ENCODE results near the gene LTBP1.

The LTBP1 gene

DNA sequence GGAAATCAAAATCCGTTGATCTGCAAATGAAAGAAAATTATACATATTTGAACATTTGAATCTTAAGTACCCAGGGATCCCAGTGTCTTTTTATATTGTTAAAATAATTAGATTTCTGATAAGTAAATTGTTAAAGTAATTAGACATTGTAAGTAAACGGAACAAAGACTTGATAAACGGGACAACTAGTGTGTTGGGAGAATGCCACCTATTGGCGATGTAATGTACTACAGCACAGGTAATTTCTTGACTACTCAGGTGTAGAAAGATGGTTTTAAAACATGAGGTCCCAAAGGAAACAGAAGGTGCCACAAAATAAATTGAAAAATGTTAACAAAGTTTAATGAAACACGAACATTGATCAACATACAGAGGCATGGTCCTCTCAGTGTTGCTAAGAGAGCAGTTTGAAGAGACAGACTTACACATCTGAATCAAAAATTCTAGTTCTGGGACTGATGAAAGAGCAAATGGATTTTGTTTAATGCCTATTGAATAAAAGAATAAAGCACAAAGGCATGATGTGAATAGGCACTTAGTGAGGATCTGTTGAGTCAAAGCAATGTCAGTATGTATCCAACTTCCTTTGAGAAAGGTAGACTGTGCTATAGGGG lies 426.3 kb downstream of the LTBP1 start:
- DNase-seq (ENCODE audit: low read depth in 1 of 2, low spot score in 1 of 2), result no peak
- TF ChIP-seq, protein P1, sequence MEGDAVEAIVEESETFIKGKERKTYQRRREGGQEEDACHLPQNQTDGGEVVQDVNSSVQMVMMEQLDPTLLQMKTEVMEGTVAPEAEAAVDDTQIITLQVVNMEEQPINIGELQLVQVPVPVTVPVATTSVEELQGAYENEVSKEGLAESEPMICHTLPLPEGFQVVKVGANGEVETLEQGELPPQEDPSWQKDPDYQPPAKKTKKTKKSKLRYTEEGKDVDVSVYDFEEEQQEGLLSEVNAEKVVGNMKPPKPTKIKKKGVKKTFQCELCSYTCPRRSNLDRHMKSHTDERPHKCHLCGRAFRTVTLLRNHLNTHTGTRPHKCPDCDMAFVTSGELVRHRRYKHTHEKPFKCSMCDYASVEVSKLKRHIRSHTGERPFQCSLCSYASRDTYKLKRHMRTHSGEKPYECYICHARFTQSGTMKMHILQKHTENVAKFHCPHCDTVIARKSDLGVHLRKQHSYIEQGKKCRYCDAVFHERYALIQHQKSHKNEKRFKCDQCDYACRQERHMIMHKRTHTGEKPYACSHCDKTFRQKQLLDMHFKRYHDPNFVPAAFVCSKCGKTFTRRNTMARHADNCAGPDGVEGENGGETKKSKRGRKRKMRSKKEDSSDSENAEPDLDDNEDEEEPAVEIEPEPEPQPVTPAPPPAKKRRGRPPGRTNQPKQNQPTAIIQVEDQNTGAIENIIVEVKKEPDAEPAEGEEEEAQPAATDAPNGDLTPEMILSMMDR (IDR thresholded peaks at IDR 0.05; ENCODE audit: insufficient read depth, low read length), result peak; percentile 79
- TF ChIP-seq GABPA (IDR thresholded peaks at IDR 0.05; ENCODE audit: low read depth) (no peak), POLR2AphosphoS5 (IDR thresholded peaks at IDR 0.05; ENCODE audit: low read depth) (no peak), SPI1 (IDR thresholded peaks at IDR 0.05; ENCODE audit: borderline replicate concordance, low read depth) (no peak)
- TF ChIP-seq, protein P2, sequence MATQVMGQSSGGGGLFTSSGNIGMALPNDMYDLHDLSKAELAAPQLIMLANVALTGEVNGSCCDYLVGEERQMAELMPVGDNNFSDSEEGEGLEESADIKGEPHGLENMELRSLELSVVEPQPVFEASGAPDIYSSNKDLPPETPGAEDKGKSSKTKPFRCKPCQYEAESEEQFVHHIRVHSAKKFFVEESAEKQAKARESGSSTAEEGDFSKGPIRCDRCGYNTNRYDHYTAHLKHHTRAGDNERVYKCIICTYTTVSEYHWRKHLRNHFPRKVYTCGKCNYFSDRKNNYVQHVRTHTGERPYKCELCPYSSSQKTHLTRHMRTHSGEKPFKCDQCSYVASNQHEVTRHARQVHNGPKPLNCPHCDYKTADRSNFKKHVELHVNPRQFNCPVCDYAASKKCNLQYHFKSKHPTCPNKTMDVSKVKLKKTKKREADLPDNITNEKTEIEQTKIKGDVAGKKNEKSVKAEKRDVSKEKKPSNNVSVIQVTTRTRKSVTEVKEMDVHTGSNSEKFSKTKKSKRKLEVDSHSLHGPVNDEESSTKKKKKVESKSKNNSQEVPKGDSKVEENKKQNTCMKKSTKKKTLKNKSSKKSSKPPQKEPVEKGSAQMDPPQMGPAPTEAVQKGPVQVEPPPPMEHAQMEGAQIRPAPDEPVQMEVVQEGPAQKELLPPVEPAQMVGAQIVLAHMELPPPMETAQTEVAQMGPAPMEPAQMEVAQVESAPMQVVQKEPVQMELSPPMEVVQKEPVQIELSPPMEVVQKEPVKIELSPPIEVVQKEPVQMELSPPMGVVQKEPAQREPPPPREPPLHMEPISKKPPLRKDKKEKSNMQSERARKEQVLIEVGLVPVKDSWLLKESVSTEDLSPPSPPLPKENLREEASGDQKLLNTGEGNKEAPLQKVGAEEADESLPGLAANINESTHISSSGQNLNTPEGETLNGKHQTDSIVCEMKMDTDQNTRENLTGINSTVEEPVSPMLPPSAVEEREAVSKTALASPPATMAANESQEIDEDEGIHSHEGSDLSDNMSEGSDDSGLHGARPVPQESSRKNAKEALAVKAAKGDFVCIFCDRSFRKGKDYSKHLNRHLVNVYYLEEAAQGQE (IDR thresholded peaks at IDR 0.05; ENCODE audit: insufficient replicate concordance, low read depth), result no peak
- Histone ChIP-seq H3K27me3 (ENCODE audit: insufficient read depth, poor library complexity, severe bottlenecking) (no peaks in the 10 kb centered on the region), H3K4me3 (replicated peaks; ENCODE audit: insufficient read depth, low read length) (no peak overlapping the region), H3K27ac (replicated peaks) (no peak overlapping the region)

DNA sequence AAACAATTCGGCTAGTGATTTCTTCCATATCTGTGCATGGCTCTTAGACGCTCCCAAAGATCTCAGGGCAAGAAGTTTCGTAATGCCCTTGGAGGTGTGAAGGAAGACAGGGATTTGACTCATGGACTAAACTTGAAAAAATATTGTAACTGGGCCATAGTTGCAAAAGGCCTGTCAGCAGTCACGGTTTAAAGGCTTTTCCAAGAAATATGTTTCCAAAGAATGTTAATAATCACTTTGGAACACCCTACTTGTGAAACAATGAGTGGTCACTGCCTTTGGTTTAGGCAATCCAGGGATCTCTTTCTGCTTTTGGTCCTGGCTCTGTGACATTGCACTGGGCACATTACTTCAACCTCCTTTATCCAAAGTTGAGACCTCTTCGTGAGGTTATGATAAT lies 427.2 kb downstream of the LTBP1 start:
- Histone ChIP-seq H3K4me3 (replicated peaks; ENCODE audit: insufficient read depth, low read length) (no peak overlapping the region), H3K27me3 (ENCODE audit: insufficient read depth, poor library complexity, severe bottlenecking) (no peaks in the 10 kb centered on the region), H3K27ac (replicated peaks) (no peak overlapping the region)
- TF ChIP-seq GABPA (IDR thresholded peaks at IDR 0.05; ENCODE audit: low read depth), result no peak
- no peak for TF ChIP-seq POLR2AphosphoS5 (IDR thresholded peaks at IDR 0.05; ENCODE audit: low read depth)
- TF ChIP-seq, protein P2 (IDR thresholded peaks at IDR 0.05; ENCODE audit: insufficient replicate concordance, low read depth), result no peak
- no peak for TF ChIP-seq SPI1 (IDR thresholded peaks at IDR 0.05; ENCODE audit: borderline replicate concordance, low read depth)
- TF ChIP-seq, protein P1 (IDR thresholded peaks at IDR 0.05; ENCODE audit: insufficient read depth, low read length), result no peak
- DNase-seq (ENCODE audit: low read depth in 1 of 2, low spot score in 1 of 2), result no peak

DNA sequence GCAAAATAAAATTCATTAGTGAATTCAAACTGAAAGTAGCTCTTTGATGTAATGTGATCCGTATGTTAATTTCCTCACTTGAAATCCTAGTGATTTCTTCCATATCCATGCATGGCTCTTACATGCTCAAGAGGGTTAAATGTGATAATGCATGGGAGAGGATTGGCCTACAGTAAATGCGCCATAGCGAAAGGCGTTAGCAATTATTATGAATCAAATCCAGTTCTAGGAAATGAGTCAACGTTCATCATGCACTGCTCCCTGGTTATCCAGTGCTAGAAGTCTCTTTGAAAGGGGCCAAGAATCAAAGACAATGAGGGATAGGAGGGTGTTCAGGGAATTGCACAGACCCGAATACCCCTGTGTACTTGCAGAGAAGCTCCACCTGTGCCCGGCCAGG lies 428.3 kb downstream of the LTBP1 start:
- no peak for DNase-seq (ENCODE audit: low read depth in 1 of 2, low spot score in 1 of 2)
- no peak overlapping the region for H3K4me3 ChIP-seq (replicated peaks; ENCODE audit: insufficient read depth, low read length)
- TF ChIP-seq SPI1 (IDR thresholded peaks at IDR 0.05; ENCODE audit: borderline replicate concordance, low read depth), result no peak
- TF ChIP-seq, protein P1 (IDR thresholded peaks at IDR 0.05; ENCODE audit: insufficient read depth, low read length), result no peak
- TF ChIP-seq, protein P2 (IDR thresholded peaks at IDR 0.05; ENCODE audit: insufficient replicate concordance, low read depth), result no peak
- TF ChIP-seq GABPA (IDR thresholded peaks at IDR 0.05; ENCODE audit: low read depth), result no peak
- no peak for TF ChIP-seq POLR2AphosphoS5 (IDR thresholded peaks at IDR 0.05; ENCODE audit: low read depth)
- no peak overlapping the region for H3K27ac ChIP-seq (replicated peaks)
- H3K27me3 ChIP-seq (ENCODE audit: insufficient read depth, poor library complexity, severe bottlenecking), result no peaks in the 10 kb centered on the region

All from HL-60 (cell line).